WTC11 (cell line): ENCODE results near the gene SH2D1B.

Experiments
- CTCF ChIP-seq: fragments of 200-600 bp; IDR thresholded peaks from 2 replicates; pipeline ENCODE4 v1.8.0; 2022; ENCODE audit warnings: antibody characterized with exemption
- HMGXB4 ChIP-seq: sonication (generic); formaldehyde crosslinking; IDR thresholded peaks from 2 replicates; pipeline ENCODE4 v1.8.1; 2023; ENCODE audit warnings: mild to moderate bottlenecking, moderate library complexity, missing genetic modification reagents

- TF ChIP-seq HMGXB4 (CRISPR knock-in tag): no peak
- TF ChIP-seq CTCF: no peak
Measured at GRCh38 chr1:162380061-162380846, 31.7 kb downstream of the SH2D1B start.
